CD14-positive monocyte (primary cell): ENCODE results near the gene TGM4. TPM values are rescaled to one million over a fixed set of nuclear protein-coding genes. Genes with fewer than 3 reads are reported as not detected.

ENCODE experiments used
- DNase-seq, 3 donors: peaks; one replicate each; pipeline ENCODE4 v3.0.0-alpha.2; 2011 to 2022
- H2AFZ ChIP-seq: 2 replicates; pipeline ENCODE4 v1.6.0; 2012; ENCODE audit warnings: mild to moderate bottlenecking, low read depth, low read length, inconsistent platforms; ENCODE audit not compliant: insufficient read depth, poor library complexity, severe bottlenecking
- H3K27ac ChIP-seq, 2 donors: 1 replicate in 1 of 2; 2 replicates in 1 of 2; pipeline ENCODE4 v1.5.1; 2012 to 2013; ENCODE audit warnings: low read length in 2 of 2, control low read depth in 1 of 2, inconsistent platforms in 1 of 2, low read depth in 1 of 2, mild to moderate bottlenecking in 1 of 2
- H3K27me3 ChIP-seq, 2 donors: one replicate each; pipeline versions ENCODE4 v1.6.0 to v1.6.1; 2011 to 2013; ENCODE audit warnings: low read length in 2 of 2; ENCODE audit not compliant: control insufficient read depth in 2 of 2, insufficient read depth in 2 of 2
- H3K36me3 ChIP-seq, 2 donors: replicated peaks in 1 of 2; 1 replicate in 1 of 2; 2 replicates in 1 of 2; pipeline versions ENCODE4 v1.5.1 to v1.6.1; 2012 to 2013; ENCODE audit warnings: low read length in 2 of 2, control low read depth in 1 of 2, inconsistent platforms in 1 of 2, mild to moderate bottlenecking in 1 of 2; ENCODE audit not compliant: insufficient read depth in 2 of 2, control insufficient read depth in 1 of 2
- H3K4me1 ChIP-seq, 2 donors: 1 replicate in 1 of 2; 2 replicates in 1 of 2; pipeline versions ENCODE4 v1.5.1 to v1.6.1; 2012 to 2013; ENCODE audit warnings: low read length in 2 of 2, control low read depth in 1 of 2, inconsistent platforms in 1 of 2, mild to moderate bottlenecking in 1 of 2, moderate library complexity in 1 of 2; ENCODE audit not compliant: insufficient read depth in 2 of 2, control insufficient read depth in 1 of 2
- H3K4me2 ChIP-seq: replicated peaks from 2 replicates; pipeline ENCODE3; 2012; ENCODE audit warnings: low read length, moderate library complexity, mild to moderate bottlenecking; ENCODE audit not compliant: poor library complexity, severe bottlenecking; ENCODE audit errors: extremely low read depth
- H3K4me3 ChIP-seq, 3 experiments: fragments of 200-600 bp in 1 of 3; sonication (generic) in 1 of 3; replicated peaks in 1 of 3; 1 replicate in 2 of 3; 2 replicates in 1 of 3; pipeline ENCODE4 v1.5.1; 2011 to 2013; ENCODE audit warnings: low read length in 3 of 3, mild to moderate bottlenecking in 3 of 3, control low read depth in 2 of 3, low read depth in 2 of 3, inconsistent platforms in 1 of 3, moderate library complexity in 1 of 3
- H3K79me2 ChIP-seq: 2 replicates; pipeline ENCODE4 v1.6.0; 2012; ENCODE audit warnings: mild to moderate bottlenecking, control low read depth, inconsistent platforms, low read length, moderate library complexity; ENCODE audit not compliant: insufficient read depth
- H3K9ac ChIP-seq: 2 replicates; pipeline ENCODE4 v1.6.0; 2017; ENCODE audit warnings: low read length, mild to moderate bottlenecking; ENCODE audit not compliant: insufficient read depth, poor library complexity, severe bottlenecking
- H3K9me3 ChIP-seq, 2 donors: replicated peaks in 1 of 2; 1 replicate in 1 of 2; 2 replicates in 1 of 2; pipeline versions ENCODE4 v1.5.1 to v1.6.1; 2012 to 2013; ENCODE audit warnings: low read length in 2 of 2, control low read depth in 1 of 2; ENCODE audit not compliant: control insufficient read depth in 1 of 2, insufficient read depth in 1 of 2
- H4K20me1 ChIP-seq: 2 replicates; pipeline ENCODE4 v1.6.0; 2012; ENCODE audit warnings: mild to moderate bottlenecking, low read length, control low read depth, moderate library complexity; ENCODE audit not compliant: insufficient read depth
- H3K27ac Mint-ChIP-seq, 7 donors: one replicate each; pipeline ENCODE4 v1.8.0; 2020; ENCODE audit warnings: mild to moderate bottlenecking in 7 of 7, mixed read lengths in 7 of 7, moderate library complexity in 6 of 7, inconsistent platforms in 2 of 7
- H3K27me3 Mint-ChIP-seq, 3 donors: one replicate each; pipeline ENCODE4 v1.8.0; 2021 to 2022; ENCODE audit warnings: low read depth in 3 of 3, mild to moderate bottlenecking in 3 of 3, mixed read lengths in 3 of 3, moderate library complexity in 3 of 3, inconsistent platforms in 1 of 3
- H3K36me3 Mint-ChIP-seq, 2 donors: one replicate each; pipeline ENCODE4 v1.8.0; 2020; ENCODE audit warnings: mixed read lengths in 2 of 2, inconsistent platforms in 1 of 2, mild to moderate bottlenecking in 1 of 2
- H3K4me1 Mint-ChIP-seq: one replicate; pipeline ENCODE4 v1.8.0; 2020; ENCODE audit warnings: mild to moderate bottlenecking, mixed read lengths
- H3K4me3 Mint-ChIP-seq, 2 donors: one replicate each; pipeline ENCODE4 v1.8.0; 2020; ENCODE audit warnings: mild to moderate bottlenecking in 2 of 2, mixed read lengths in 2 of 2, moderate library complexity in 1 of 2
- H3K9me3 Mint-ChIP-seq, 7 donors: one replicate each; pipeline ENCODE4 v1.8.0; 2020 to 2022; ENCODE audit warnings: mixed read lengths in 7 of 7, mild to moderate bottlenecking in 6 of 7, moderate library complexity in 6 of 7, inconsistent platforms in 2 of 7
- WGBS: methylation state at CpG from one replicate; pipeline ENCODE4 v1.1.5; 2013; ENCODE audit warnings: missing lambda C conversion rate; ENCODE audit not compliant: insufficient coverage; 5-methylcytosine and 5-hydroxymethylcytosine counted together
- intact Hi-C, 2 donors: fragments of 100-400 bp; cut with micrococcal nuclease; formaldehyde crosslinking; loops; one replicate each; pipeline versions ENCODE4 v1.15.0 to v1.15.1; 2023
- polyA plus RNA-seq, 3 donors: library from polyadenylated mRNA; depleted of rRNA in 1 of 3; unstranded in 2 of 3; stranded (reverse) in 1 of 3; fragments of 300-500 nt in 2 of 3; fragments of >200 nt in 1 of 3; fragmentation: Illumina TruSeq in 2 of 3; gene quantifications; 1 replicate in 2 of 3; 2 replicates in 1 of 3; pipeline ENCODE4 v1.2.3, GENCODE V29; 2012 to 2021
- TF ChIP-seq, protein P1 (sequence below): fragments of 200-600 bp; IDR thresholded peaks from one replicate; pipeline ENCODE4 v1.8.0; 2022; ENCODE audit warnings: antibody characterized with exemption, mild to moderate bottlenecking

The TGM4 gene
- polyA plus RNA-seq, 3 donors = 0.04 TPM; not detected in 2

DNA sequence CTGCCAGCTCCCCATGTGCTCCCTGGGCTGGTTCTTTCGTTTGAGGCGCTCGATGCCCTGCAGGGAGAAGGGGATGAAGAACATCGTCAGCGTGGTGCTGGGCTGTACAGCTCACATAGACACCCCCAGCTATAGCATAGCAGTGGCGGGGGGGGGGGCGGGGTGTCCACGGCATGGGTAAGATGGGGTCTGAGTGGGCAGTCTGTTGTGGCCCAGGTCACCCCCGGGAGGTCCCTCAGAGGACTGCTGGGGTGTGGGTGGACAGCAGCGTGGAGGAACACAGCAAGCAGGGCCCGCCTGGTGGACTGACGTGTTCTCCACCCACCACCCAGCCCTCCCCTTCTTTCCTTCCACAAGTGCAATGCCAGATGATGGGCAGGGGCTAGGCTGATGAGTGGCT is 43.7 kb downstream of the TGM4 start:
- Histone ChIP-seq H3K36me3 (peaks cover 43 to 74% of the 10 kb centered on the region in 2 donors), H4K20me1 (no peaks in the 10 kb centered on the region), H2AFZ (no peak overlapping the region), H3K4me1 (no peaks in the 10 kb centered on the region), H3K9ac (no peak overlapping the region), H3K27ac (no peak overlapping the region), H3K4me2 (no peak overlapping the region), H3K4me3 (no peak overlapping the region), H3K79me2 (no peaks in the 10 kb centered on the region), H3K9me3 (no peaks in the 10 kb centered on the region), H3K27me3 (no peaks in the 10 kb centered on the region)
- H3K4me1 Mint-ChIP-seq = no peaks in the 10 kb centered on the region
- intact Hi-C loops = no loop called here
- no CpG with 5 or more reads among the region's 12 CpGs for whole genome bisulfite sequencing
- H3K4me3 Mint-ChIP-seq = no peak overlapping the region
- H3K9me3 Mint-ChIP-seq = no peaks in the 10 kb centered on the region
- peaks cover 61 to 68% of the 10 kb centered on the region in 2 donors for H3K36me3 Mint-ChIP-seq
- TF ChIP-seq, protein P1, sequence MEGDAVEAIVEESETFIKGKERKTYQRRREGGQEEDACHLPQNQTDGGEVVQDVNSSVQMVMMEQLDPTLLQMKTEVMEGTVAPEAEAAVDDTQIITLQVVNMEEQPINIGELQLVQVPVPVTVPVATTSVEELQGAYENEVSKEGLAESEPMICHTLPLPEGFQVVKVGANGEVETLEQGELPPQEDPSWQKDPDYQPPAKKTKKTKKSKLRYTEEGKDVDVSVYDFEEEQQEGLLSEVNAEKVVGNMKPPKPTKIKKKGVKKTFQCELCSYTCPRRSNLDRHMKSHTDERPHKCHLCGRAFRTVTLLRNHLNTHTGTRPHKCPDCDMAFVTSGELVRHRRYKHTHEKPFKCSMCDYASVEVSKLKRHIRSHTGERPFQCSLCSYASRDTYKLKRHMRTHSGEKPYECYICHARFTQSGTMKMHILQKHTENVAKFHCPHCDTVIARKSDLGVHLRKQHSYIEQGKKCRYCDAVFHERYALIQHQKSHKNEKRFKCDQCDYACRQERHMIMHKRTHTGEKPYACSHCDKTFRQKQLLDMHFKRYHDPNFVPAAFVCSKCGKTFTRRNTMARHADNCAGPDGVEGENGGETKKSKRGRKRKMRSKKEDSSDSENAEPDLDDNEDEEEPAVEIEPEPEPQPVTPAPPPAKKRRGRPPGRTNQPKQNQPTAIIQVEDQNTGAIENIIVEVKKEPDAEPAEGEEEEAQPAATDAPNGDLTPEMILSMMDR = no peak
- peak overlapping the region in 1 of 7 donors; percentile 11 for H3K27ac Mint-ChIP-seq
- peaks cover 0 to 2% (median 0%) of the 10 kb centered on the region in 3 donors for H3K27me3 Mint-ChIP-seq
- DNase-seq = no peak

DNA sequence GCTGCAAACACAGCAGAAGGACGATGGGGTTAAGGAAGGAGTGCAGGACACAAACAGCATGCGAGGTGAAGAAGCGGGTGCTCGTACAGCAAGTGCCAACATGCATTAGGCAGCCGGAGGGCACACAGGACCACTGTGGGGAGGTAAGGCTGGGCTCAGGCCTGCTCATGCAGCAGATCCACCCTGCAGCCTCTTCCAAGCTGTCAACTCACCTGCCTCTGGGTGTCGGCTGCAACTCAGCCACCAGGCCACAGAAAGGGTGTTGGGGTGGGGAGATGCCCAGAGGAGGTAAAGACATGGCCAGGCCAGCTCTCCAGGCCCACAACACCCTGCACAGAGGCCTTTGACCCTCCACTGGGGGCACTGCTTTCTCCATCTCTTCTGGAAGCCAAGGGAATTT is 44.2 kb downstream of the TGM4 start:
- Histone ChIP-seq H3K4me2 (no peak overlapping the region), H3K27me3 (no peaks in the 10 kb centered on the region), H3K4me3 (no peak overlapping the region), H2AFZ (no peak overlapping the region), H3K9ac (no peak overlapping the region), H3K9me3 (no peaks in the 10 kb centered on the region), H3K36me3 (peaks cover 43 to 78% of the 10 kb centered on the region in 2 donors), H4K20me1 (no peaks in the 10 kb centered on the region), H3K27ac (no peak overlapping the region), H3K4me1 (no peaks in the 10 kb centered on the region), H3K79me2 (no peaks in the 10 kb centered on the region)
- Mint-ChIP-seq H3K27ac (peak overlapping the region in 1 of 7 donors; percentile 11), H3K9me3 (no peaks in the 10 kb centered on the region), H3K4me3 (no peak overlapping the region), H3K27me3 (peaks cover 0 to 2% (median 0%) of the 10 kb centered on the region in 3 donors), H3K4me1 (no peaks in the 10 kb centered on the region), H3K36me3 (peaks cover 61 to 73% of the 10 kb centered on the region in 2 donors)
- WGBS = 97% methylated on average over 4 of the region's 6 CpGs
- intact Hi-C loops = no loop called here
- no peak for DNase-seq
- TF ChIP-seq, protein P1 = no peak
